Measurements from ENCODE around the gene EIF4G2.
A peak's percentile ranks its signal among the peaks of the same experiment; 100 is the strongest.

EIF4G2 gene

DNA sequence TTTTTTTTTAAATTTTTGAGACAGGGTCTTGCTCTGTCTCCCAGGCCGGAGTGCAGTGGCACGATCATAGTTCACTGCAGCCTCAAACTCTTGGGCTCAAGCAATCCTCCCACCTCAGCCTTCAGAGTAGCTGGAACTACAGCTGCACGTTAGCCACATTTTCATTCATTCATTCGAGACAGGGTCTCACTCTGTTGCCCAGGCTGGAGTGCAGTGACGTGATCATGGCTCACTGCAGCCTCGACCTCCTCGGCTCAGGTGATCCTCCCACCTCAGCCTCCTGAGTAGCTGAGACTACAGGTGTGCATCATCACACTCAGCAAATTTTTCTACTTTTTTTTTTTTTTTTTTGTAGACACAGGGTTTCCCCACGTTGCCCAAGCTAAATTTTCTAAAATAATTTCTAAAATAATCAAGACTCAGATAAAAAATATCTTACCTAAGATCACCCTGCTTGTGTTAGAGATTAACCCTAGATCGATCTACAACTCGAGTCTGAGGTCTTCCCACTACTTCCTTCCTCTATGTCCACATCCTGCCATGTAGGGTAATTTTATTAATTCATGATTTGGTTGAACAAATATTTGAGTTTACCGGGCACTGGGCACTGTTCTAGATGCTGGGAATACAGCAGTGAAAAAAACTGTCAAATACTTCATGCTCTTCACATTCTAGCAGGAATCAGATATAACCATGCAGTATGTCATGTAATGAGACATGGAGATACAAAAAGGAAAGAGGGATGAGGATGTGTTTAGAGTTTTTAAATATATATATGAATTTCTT is 15.1 kb downstream of the EIF4G2 start:
- peaks cover 3% of the 10 kb centered on the region; the same call in 1 of the 2 replicates for H3K79me2 ChIP-seq (ENCODE audit: insufficient read depth, low read length)

DNA sequence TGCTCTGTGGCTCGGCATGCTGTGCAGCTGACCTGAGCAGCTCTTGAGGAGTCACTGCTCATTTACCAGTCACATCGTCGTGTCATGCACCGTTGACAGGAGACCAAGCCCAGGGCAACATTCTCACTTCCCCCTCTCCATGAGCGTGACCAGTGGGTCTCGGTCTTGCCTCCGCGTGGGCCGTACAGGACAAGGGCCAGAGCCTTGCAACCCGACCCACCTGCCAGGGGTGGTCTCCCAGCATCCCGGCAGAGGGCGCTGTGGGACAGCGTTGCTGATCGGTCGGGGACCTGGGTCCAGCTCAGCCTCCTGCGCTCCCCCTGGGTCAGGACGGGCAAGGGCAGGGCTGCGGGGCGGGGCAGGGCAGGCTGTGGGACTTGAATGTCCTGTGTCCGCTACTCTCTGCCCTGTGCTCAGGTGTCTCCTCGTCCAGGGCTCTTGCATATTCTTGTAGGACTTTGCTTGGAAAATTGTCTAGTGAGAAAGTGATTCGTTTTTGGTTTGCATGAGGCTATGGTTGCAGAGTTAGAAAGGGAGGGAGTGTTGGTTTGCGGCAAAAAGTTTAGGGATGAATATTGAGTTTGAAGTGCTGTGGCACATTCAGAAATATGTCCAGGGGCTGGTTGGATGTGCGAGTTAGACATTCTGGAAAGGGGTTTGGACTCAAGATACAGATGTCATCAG is 16.2 kb downstream of the EIF4G2 start:
- H3K79me2 ChIP-seq (ENCODE audit: insufficient read depth, low read length) = no peaks in the 10 kb centered on the region
- peaks cover 8% of the 10 kb centered on the region for H4K20me1 ChIP-seq (ENCODE audit: insufficient read depth, low read length, poor library complexity, severe bottlenecking)
- H3K27me3 ChIP-seq (ENCODE audit: insufficient read depth, low read length, poor library complexity, severe bottlenecking) = no peaks in the 10 kb centered on the region
- peaks cover 25% of the 10 kb centered on the region; the same call in 1 of the 2 replicates for H3F3A ChIP-seq (ENCODE audit: low read depth)
- TF ChIP-seq, protein P1, sequence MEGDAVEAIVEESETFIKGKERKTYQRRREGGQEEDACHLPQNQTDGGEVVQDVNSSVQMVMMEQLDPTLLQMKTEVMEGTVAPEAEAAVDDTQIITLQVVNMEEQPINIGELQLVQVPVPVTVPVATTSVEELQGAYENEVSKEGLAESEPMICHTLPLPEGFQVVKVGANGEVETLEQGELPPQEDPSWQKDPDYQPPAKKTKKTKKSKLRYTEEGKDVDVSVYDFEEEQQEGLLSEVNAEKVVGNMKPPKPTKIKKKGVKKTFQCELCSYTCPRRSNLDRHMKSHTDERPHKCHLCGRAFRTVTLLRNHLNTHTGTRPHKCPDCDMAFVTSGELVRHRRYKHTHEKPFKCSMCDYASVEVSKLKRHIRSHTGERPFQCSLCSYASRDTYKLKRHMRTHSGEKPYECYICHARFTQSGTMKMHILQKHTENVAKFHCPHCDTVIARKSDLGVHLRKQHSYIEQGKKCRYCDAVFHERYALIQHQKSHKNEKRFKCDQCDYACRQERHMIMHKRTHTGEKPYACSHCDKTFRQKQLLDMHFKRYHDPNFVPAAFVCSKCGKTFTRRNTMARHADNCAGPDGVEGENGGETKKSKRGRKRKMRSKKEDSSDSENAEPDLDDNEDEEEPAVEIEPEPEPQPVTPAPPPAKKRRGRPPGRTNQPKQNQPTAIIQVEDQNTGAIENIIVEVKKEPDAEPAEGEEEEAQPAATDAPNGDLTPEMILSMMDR (conservative IDR thresholded peaks at IDR 0.05; ENCODE audit: low read length) = peak; percentile 95
- no peak for TF ChIP-seq EZH2phosphoT487 (IDR thresholded peaks at IDR 0.05; ENCODE audit: borderline replicate concordance)
- peak overlapping the region; percentile 25 for H3K4me3 ChIP-seq (ENCODE audit: low read length, poor library complexity, severe bottlenecking)
- peaks cover 17% of the 10 kb centered on the region for H3K36me3 ChIP-seq (ENCODE audit: insufficient read depth, low read length)
- no peaks in the 10 kb centered on the region for H3K9me3 ChIP-seq (ENCODE audit: insufficient read depth, low read depth, low read length)
- H3K9ac ChIP-seq (ENCODE audit: low read depth, low read length, poor library complexity, severe bottlenecking) = no peak overlapping the region
- no peaks in the 10 kb centered on the region for H3K9me2 ChIP-seq (replicated peaks; ENCODE audit: low read depth, low read length)
- H2AFZ ChIP-seq (ENCODE audit: low read length) = no peak overlapping the region
- peaks cover 10% of the 10 kb centered on the region for H3K4me1 ChIP-seq (ENCODE audit: insufficient read depth, low read length, poor library complexity, severe bottlenecking)
- peak overlapping the region; percentile 47 for H3K4me2 ChIP-seq (ENCODE audit: low read depth, low read length, poor library complexity, severe bottlenecking)

More for the DNA sequence above, 15.1 kb downstream of the EIF4G2 start:
- Histone ChIP-seq H2AFZ (ENCODE audit: low read length) (no peak overlapping the region), H3F3A (ENCODE audit: low read depth) (peaks cover 32% of the 10 kb centered on the region; the same call in 1 of the 2 replicates), H4K20me1 (ENCODE audit: insufficient read depth, low read length, poor library complexity, severe bottlenecking) (peaks cover 19% of the 10 kb centered on the region), H3K9ac (ENCODE audit: low read depth, low read length, poor library complexity, severe bottlenecking) (no peak overlapping the region), H3K27me3 (ENCODE audit: insufficient read depth, low read length, poor library complexity, severe bottlenecking) (no peaks in the 10 kb centered on the region), H3K36me3 (ENCODE audit: insufficient read depth, low read length) (peaks cover 27% of the 10 kb centered on the region), H3K9me2 (replicated peaks; ENCODE audit: low read depth, low read length) (no peaks in the 10 kb centered on the region), H3K4me3 (ENCODE audit: low read length, poor library complexity, severe bottlenecking) (no peak overlapping the region), H3K4me2 (ENCODE audit: low read depth, low read length, poor library complexity, severe bottlenecking) (peak overlapping the region; percentile 34), H3K4me1 (ENCODE audit: insufficient read depth, low read length, poor library complexity, severe bottlenecking) (peaks cover 16% of the 10 kb centered on the region), H3K9me3 (ENCODE audit: insufficient read depth, low read depth, low read length) (no peaks in the 10 kb centered on the region)
- TF ChIP-seq, protein P1 (conservative IDR thresholded peaks at IDR 0.05; ENCODE audit: low read length) = no peak
- TF ChIP-seq EZH2phosphoT487 (IDR thresholded peaks at IDR 0.05; ENCODE audit: borderline replicate concordance) = no peak

DNA sequence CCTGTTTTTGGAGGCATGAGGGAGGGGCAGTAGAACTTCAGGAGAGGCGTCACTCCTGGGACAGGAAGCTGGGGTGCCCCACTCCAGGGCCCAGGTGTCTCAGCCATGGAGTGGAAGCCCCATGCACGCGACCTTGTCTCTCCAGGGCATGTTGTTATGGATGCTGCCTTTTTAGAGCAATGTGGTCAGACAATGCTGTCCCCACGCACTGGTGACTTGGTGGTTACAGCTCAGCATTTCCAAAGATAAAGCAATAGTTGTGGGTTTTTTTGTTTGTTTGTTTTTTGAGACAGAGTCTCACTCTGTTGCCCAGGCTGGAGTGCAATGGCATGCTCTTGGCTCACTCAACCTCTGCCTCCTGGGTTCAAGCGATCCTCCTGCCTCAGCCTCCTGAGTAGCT is 22.3 kb downstream of the EIF4G2 start:
- H4K20me1 ChIP-seq (ENCODE audit: insufficient read depth, low read length, poor library complexity, severe bottlenecking) = no peaks in the 10 kb centered on the region
- H3K9me2 ChIP-seq (replicated peaks; ENCODE audit: low read depth, low read length) = no peaks in the 10 kb centered on the region
- no peak overlapping the region for H3K4me3 ChIP-seq (ENCODE audit: low read length, poor library complexity, severe bottlenecking)
- no peaks in the 10 kb centered on the region for H3K4me1 ChIP-seq (ENCODE audit: insufficient read depth, low read length, poor library complexity, severe bottlenecking)
- H3K36me3 ChIP-seq (ENCODE audit: insufficient read depth, low read length) = no peaks in the 10 kb centered on the region
- no peak overlapping the region for H2AFZ ChIP-seq (ENCODE audit: low read length)
- H3F3A ChIP-seq (ENCODE audit: low read depth) = no peaks in the 10 kb centered on the region
- no peak overlapping the region for H3K4me2 ChIP-seq (ENCODE audit: low read depth, low read length, poor library complexity, severe bottlenecking)
- no peak overlapping the region for H3K9ac ChIP-seq (ENCODE audit: low read depth, low read length, poor library complexity, severe bottlenecking)
- H3K79me2 ChIP-seq (ENCODE audit: insufficient read depth, low read length) = no peaks in the 10 kb centered on the region
- TF ChIP-seq, protein P1 (conservative IDR thresholded peaks at IDR 0.05; ENCODE audit: low read length) = no peak
- no peak for TF ChIP-seq EZH2phosphoT487 (IDR thresholded peaks at IDR 0.05; ENCODE audit: borderline replicate concordance)
- no peaks in the 10 kb centered on the region for H3K27me3 ChIP-seq (ENCODE audit: insufficient read depth, low read length, poor library complexity, severe bottlenecking)
- no peaks in the 10 kb centered on the region for H3K9me3 ChIP-seq (ENCODE audit: insufficient read depth, low read depth, low read length)

All from Loucy (cell line).